ENCODE measurements around the gene ESPN. TPM values are rescaled to one million over a fixed set of nuclear protein-coding genes. Genes with fewer than 3 reads are reported as not detected.
A peak's percentile ranks its signal among the peaks of the same experiment; 100 is the strongest.
"Not testable (repeated sequence)": the region's sequence is repeated elsewhere in the genome, so short reads cannot be mapped to it uniquely, and the experiment has no call there.

Gene ESPN, protein sequence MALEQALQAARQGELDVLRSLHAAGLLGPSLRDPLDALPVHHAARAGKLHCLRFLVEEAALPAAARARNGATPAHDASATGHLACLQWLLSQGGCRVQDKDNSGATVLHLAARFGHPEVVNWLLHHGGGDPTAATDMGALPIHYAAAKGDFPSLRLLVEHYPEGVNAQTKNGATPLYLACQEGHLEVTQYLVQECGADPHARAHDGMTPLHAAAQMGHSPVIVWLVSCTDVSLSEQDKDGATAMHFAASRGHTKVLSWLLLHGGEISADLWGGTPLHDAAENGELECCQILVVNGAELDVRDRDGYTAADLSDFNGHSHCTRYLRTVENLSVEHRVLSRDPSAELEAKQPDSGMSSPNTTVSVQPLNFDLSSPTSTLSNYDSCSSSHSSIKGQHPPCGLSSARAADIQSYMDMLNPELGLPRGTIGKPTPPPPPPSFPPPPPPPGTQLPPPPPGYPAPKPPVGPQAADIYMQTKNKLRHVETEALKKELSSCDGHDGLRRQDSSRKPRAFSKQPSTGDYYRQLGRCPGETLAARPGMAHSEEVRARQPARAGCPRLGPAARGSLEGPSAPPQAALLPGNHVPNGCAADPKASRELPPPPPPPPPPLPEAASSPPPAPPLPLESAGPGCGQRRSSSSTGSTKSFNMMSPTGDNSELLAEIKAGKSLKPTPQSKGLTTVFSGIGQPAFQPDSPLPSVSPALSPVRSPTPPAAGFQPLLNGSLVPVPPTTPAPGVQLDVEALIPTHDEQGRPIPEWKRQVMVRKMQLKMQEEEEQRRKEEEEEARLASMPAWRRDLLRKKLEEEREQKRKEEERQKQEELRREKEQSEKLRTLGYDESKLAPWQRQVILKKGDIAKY
- total RNA-seq: 0.90 and 1.3 TPM in 2 replicates

DNA sequence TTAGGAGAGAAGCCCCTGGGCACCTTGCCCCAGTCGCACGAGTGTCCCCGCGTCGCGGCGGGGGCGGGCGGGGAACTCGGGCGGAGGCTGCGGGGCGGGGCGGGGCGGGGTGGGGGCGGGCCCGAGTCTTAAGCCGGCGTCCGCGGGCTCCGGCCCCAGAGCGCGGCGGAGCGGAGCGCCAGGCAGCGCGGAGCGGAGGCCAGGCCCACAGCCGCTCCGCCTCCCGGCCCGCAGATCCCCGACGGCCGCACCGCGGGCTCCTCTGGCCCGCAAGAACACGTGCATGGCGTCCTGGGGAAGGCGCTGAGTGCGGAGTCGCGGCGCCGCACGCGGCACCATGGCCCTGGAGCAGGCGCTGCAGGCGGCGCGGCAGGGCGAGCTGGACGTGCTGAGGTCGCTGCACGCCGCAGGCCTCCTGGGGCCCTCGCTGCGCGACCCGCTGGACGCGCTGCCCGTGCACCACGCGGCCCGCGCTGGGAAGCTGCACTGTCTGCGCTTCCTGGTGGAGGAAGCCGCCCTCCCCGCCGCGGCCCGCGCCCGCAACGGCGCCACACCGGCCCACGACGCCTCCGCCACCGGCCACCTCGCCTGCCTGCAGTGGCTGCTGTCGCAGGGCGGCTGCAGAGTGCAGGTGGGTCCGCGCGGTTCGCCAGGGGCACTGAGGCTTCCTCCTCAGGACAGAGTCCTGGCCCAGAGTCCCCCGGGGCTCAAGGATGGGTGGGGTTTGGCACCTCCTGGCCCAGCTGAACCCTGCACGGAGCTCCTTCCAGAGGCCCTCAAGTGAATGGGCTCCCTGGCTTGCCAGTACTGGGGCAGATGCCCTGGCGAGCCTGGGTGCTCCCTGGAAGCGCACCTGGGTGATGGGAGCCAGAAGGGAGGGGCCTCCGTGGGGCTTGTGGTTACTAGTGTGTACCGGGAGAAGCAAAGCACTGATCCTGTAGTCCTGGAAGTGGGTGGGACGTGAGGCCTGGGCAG, at the start of gene ESPN:
Gene ESPN (plus strand): TSS at position 158 of the 975 bp plus-strand sequence. CDS start 180 bp downstream, at position 338.
- DNase-seq (ENCODE audit: low read depth in 2 of 2): peak in 1 of 2 donors; percentile 41

GRCh38 chr1:6378096-6378746, 46.4 kb upstream of the ESPN start:
- no peak for DNase-seq (ENCODE audit: low read depth in 2 of 2)

- no peak for DNase-seq (ENCODE audit: low read depth in 2 of 2)
Observed at GRCh38 chr1:6380037-6380436, 44.5 kb upstream of the ESPN start.

GRCh38 chr1:6384135-6384534, 40.4 kb upstream of the ESPN start:
- no peak for DNase-seq (ENCODE audit: low read depth in 2 of 2)

GRCh38 chr1:6384962-6385361, 39.6 kb upstream of the ESPN start:
- DNase-seq (ENCODE audit: low read depth in 2 of 2): no peak

- peak; percentile 45 to 70 for DNase-seq (ENCODE audit: low read depth in 2 of 2)
Observed at GRCh38 chr1:6385488-6386191, 38.9 kb upstream of the ESPN start.

GRCh38 chr1:6386371-6386949, 38.1 kb upstream of the ESPN start:
- DNase-seq (ENCODE audit: low read depth in 2 of 2): no peak

DNA sequence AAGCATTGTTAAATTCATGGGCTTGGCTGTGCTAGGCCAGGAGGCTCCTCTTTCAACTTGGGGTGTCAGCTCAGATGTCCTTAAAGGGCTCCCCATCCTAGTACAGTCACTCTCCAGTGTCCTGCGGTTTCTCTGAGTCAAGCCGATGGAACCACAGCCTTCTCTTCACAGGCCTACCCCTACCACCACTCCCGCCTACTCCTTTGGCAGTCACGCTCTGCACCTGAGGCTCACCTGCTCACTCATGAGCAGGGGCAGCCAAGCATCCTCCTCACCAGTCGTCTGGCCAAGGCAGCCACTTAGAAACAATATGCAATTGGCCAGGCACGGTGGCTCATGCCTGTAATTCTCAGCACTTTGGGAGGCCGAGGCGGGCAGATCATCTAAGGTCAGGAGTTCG, 34.6 kb upstream of the ESPN start:
- DNase-seq (ENCODE audit: low read depth in 2 of 2): no peak

DNA sequence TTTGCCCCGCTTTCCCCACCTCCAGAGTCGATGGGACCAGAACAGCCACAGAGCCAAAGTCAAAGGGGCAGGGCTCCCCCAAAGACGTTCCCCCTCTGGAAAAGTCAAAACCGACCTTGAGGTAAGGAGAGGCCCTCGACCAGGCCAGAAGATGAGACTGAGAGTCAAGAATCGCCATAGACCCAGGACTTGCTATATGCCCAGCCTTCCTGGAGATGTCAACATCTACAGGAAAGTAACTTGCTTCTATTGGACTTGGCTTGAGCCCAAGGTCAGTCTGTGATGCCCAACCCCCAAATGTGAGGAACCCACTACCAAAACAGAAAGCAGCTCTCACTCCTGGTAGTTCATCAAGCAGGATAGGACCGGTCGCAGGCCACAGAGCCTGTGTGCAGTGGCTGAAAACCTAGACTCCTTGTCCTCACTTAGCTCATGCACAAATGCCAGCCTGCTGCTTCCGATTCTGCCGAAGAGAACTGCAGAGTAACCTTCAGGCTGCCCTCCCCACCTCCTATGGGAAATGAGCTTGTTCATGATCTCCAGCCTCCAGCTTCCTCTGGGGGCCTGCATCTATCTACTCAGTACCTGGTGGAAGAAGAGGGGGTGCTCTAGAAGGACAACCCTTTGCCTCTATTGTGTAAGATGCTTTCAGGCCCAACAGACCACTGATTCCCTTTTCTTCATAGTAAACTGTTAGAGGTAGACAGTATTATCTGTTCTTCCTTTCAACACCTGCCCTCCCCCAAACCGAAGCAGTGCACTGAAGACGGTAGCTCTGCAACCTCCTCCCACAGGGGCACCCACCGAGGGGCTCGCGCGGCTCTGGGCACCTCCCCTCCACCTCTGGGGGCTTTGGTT, 32.4 kb upstream of the ESPN start:
- DNase-seq (ENCODE audit: low read depth in 2 of 2): peak in 1 of 2 donors; percentile 34

- DNase-seq (ENCODE audit: low read depth in 2 of 2): no peak
Observed at GRCh38 chr1:6392809-6393399, 31.7 kb upstream of the ESPN start.

- DNase-seq (ENCODE audit: low read depth in 2 of 2): peak; percentile 65 to 91
Observed at GRCh38 chr1:6393400-6394187, 31.0 kb upstream of the ESPN start, which contains the start of gene ACOT7. Gene ACOT7 (minus strand): TSS chr1:6393767. CDS start chr1:6393399, 368 bp downstream.

DNA sequence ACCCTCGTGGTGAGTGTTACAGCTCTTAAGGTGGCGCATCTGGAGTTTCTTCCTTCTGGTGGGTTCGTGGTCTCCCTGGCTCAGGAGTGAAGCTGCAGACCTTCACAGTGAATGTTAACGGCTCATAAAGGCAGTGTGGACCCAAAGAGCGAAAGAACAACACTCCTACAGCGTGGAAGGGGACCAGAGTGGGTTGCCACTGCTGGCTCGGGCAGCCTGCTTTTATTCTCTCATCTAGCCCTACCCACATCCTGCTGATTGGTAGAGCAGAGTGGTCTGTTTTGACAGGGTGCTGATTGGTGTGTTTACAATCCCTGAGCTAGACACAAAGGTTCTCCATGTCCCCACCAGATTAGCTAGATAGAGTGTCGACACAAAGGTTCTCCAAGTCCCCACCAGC, 29.4 kb upstream of the ESPN start:
- DNase-seq (ENCODE audit: low read depth in 2 of 2): not testable (repeated sequence)

GRCh38 chr1:6395781-6396244, 28.8 kb upstream of the ESPN start:
- not testable (repeated sequence) for DNase-seq (ENCODE audit: low read depth in 2 of 2)

- DNase-seq (ENCODE audit: low read depth in 2 of 2): no peak
Observed at GRCh38 chr1:6396998-6397397, 27.6 kb upstream of the ESPN start.

- DNase-seq (ENCODE audit: low read depth in 2 of 2): no peak
Observed at GRCh38 chr1:6397844-6398441, 26.6 kb upstream of the ESPN start.

GRCh38 chr1:6399294-6399693, 25.3 kb upstream of the ESPN start:
- no peak for DNase-seq (ENCODE audit: low read depth in 2 of 2)

GRCh38 chr1:6401673-6402072, 22.9 kb upstream of the ESPN start:
- no peak for DNase-seq (ENCODE audit: low read depth in 2 of 2)

Measured in dermis microvascular lymphatic vessel endothelial cell (primary cell).